Tibial nerve (tissue), 4 donors: Measurements from ENCODE around the gene PNPLA2.

Source experiments
- EP300 ChIP-seq, 2 donors: sonication (generic); formaldehyde crosslinking; IDR thresholded peaks; one replicate each; pipeline ENCODE4 v1.6.1; 2017; ENCODE audit warnings: antibody characterized with exemption in 2 of 2, mild to moderate bottlenecking in 1 of 2
- POLR2A ChIP-seq, 2 donors: fragments of 450-650 bp; IDR thresholded peaks; one replicate each; pipeline ENCODE4 v1.6.1; 2017; ENCODE audit warnings: antibody characterized with exemption in 2 of 2, mild to moderate bottlenecking in 2 of 2, moderate library complexity in 2 of 2
- TF ChIP-seq, protein P1 (sequence below), 5 experiments: fragments of 200-600 bp in 3 of 5; fragments of 450-650 bp in 2 of 5; sonication (generic) in 3 of 5; IDR thresholded peaks; one replicate each; pipeline ENCODE4 v1.5.1; 2016 to 2019; ENCODE audit warnings: antibody characterized with exemption in 5 of 5, mild to moderate bottlenecking in 3 of 5, moderate library complexity in 2 of 5

DNA sequence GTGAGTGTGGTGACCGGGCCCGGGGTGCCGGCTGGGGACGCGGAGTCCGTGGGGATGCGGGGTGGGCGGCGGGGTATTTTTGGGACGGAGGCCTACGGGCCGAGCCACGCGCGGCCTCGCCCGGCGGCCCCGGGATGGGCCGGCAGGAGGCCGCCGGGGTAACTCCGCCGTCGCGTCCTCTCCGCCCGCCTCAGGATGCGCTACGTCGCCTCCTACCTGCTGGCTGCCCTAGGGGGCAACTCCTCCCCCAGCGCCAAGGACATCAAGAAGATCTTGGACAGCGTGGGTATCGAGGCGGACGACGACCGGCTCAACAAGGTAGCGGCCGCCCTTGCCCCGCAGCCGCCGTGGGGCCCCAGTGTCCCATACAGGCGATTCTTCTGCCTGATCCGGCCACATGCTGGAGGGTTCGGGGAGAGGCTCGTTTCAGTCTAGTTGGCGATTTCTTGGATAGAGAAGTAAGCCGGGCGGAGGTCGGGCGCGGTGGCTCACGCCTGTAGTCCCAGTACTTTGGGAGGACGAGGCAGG lies 8.6 kb upstream of the PNPLA2 start:
- TF ChIP-seq, protein P1, sequence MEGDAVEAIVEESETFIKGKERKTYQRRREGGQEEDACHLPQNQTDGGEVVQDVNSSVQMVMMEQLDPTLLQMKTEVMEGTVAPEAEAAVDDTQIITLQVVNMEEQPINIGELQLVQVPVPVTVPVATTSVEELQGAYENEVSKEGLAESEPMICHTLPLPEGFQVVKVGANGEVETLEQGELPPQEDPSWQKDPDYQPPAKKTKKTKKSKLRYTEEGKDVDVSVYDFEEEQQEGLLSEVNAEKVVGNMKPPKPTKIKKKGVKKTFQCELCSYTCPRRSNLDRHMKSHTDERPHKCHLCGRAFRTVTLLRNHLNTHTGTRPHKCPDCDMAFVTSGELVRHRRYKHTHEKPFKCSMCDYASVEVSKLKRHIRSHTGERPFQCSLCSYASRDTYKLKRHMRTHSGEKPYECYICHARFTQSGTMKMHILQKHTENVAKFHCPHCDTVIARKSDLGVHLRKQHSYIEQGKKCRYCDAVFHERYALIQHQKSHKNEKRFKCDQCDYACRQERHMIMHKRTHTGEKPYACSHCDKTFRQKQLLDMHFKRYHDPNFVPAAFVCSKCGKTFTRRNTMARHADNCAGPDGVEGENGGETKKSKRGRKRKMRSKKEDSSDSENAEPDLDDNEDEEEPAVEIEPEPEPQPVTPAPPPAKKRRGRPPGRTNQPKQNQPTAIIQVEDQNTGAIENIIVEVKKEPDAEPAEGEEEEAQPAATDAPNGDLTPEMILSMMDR (IDR thresholded peaks at IDR 0.05), result peak in 1 of 5 experiments; percentile 27
- TF ChIP-seq POLR2A (IDR thresholded peaks at IDR 0.05), result peak in 1 of 2 donors; percentile 59
- TF ChIP-seq EP300 (IDR thresholded peaks at IDR 0.05), result no peak
